Heart left ventricle (tissue), 16 donors: ENCODE data around the gene UCP1. TPM values are rescaled to one million over a fixed set of nuclear protein-coding genes. Genes with fewer than 3 reads are reported as not detected.

Experiments
- ATAC-seq, 4 donors: fragments of 200-7000 bp; cut with Tn5 transposase; one replicate each; pipeline ENCODE4 v1.9.1; 2020 to 2022; ENCODE audit warnings: moderate library complexity in 4 of 4, mild to moderate bottlenecking in 3 of 4, moderate number of reproducible peaks in 1 of 4
- DNase-seq, 5 donors: peaks; one replicate each; pipeline ENCODE4 v3.0.0-alpha.2; 2020
- H3K27ac ChIP-seq, 12 donors: fragments of 200-600 bp; sonication (generic) in 4 of 12; one replicate each; pipeline versions ENCODE4 v1.5.0 to v1.8.0; 2016 to 2022; ENCODE audit warnings: mild to moderate bottlenecking in 2 of 12
- H3K27me3 ChIP-seq, 9 donors: fragments of 200-600 bp; sonication (generic) in 2 of 9; one replicate each; pipeline versions ENCODE4 v1.5.1 to v1.8.0; 2016 to 2022; ENCODE audit warnings: mild to moderate bottlenecking in 3 of 9
- H3K36me3 ChIP-seq, 9 donors: fragments of 200-600 bp; sonication (generic) in 2 of 9; one replicate each; pipeline versions ENCODE4 v1.5.0 to v1.8.0; 2018 to 2022; ENCODE audit warnings: mild to moderate bottlenecking in 2 of 9
- H3K4me1 ChIP-seq, 12 donors: fragments of 200-600 bp; sonication (generic) in 4 of 12; one replicate each; pipeline versions ENCODE4 v1.5.0 to v1.8.0; 2016 to 2022; ENCODE audit warnings: mild to moderate bottlenecking in 3 of 12
- H3K4me3 ChIP-seq, 12 donors: fragments of 200-600 bp; sonication (generic) in 4 of 12; one replicate each; pipeline versions ENCODE4 v1.5.0 to v1.8.0; 2017 to 2022; ENCODE audit warnings: mild to moderate bottlenecking in 9 of 12, moderate library complexity in 4 of 12
- H3K9me3 ChIP-seq, 12 donors: fragments of 200-600 bp; sonication (generic) in 4 of 12; one replicate each; pipeline versions ENCODE4 v1.5.0 to v1.8.0; 2016 to 2022; ENCODE audit warnings: mild to moderate bottlenecking in 1 of 12
- POLR2A ChIP-seq, 2 donors: fragments of 450-650 bp; IDR thresholded peaks; one replicate each; pipeline ENCODE4 v1.6.1; 2017; ENCODE audit warnings: antibody characterized with exemption in 2 of 2, mild to moderate bottlenecking in 2 of 2, moderate library complexity in 2 of 2
- WGBS, 4 donors: extraction: QIAGEN DNeasy Blood & Tissue Kit in 2 of 4; methylation state at CpG; one replicate each; pipeline versions ENCODE4 v1.1.5 to v1.1.7; 2013 to 2018; 5-methylcytosine and 5-hydroxymethylcytosine counted together
- intact Hi-C, 10 donors: fragments of 100-400 bp; cut with DNase I; formaldehyde crosslinking; loops; one replicate each; pipeline versions ENCODE4 v1.11.1 to v1.14.2; 2022
- polyA plus RNA-seq, 2 donors: library from polyadenylated mRNA; stranded (reverse); fragments of 200-250 nt; gene quantifications; one replicate each; pipeline ENCODE4 v1.2.3, GENCODE V29; 2013
- total RNA-seq, 9 donors: library from RNA; depleted of rRNA in 2 of 9; stranded (reverse); fragments of >200 nt in 2 of 9; fragmentation: NEBNext Ultra II Directional in 3 of 9; extraction: Animal tissue kit (Norgen Biotek cat#: 25700) in 3 of 9; gene quantifications; one replicate each; pipeline versions ENCODE4 v1.1.0 to v1.2.4, GENCODE V29; 2016 to 2023
- TF ChIP-seq, protein P1 (sequence below), 12 donors: fragments of 200-600 bp; sonication (generic) in 4 of 12; IDR thresholded peaks; one replicate each; pipeline versions ENCODE4 v1.5.0 to v1.8.0; 2018 to 2022; ENCODE audit warnings: antibody characterized with exemption in 12 of 12, mild to moderate bottlenecking in 5 of 12
- donor health status: ischemic (EF 13 %, LVEDD 7.1; RV severe dilation, severe dysfunction).
- donor health status: healthy with polysubstance abuse.
- donor health status: DM: no; HTN: yes; CAD: no.
- donor health status: DM: no; HTN: no; CAD: no.
- donor health status: ischemic (EF 25% LVEDD 6.9; RV normal size, moderate dysfunction).
- donor health status: ischemic (EF 25% LVEDD 5.7; RV mildly dilated, moderate dysfunction).
- donor health status: healthy.
- donor health status: DM: yes; HTN: yes; CAD: no.
- donor health status: ischemic (EF 35%, LVEDD 5.7; RV mildly dilated, moderate dysfunction).
- donor health status: nonischemic (EF 11% LVEDD 7.7; RV severe dilation, severe dysfunction).
- donor health status: DM: yes; HTN: yes; CAD: no.
- donor health status: PGD.
- donor health status: ischemic (EF 29% LVEDD 5.4; RV normal size, mild dysfunction).
- donor health status: nonischemic (EF 23%, LVEDD 6.1; RV moderate dilation, normal function).

UCP1 gene
- total and polyA plus RNA-seq, 11 donors, result 0.14 TPM; not detected in 10

DNA sequence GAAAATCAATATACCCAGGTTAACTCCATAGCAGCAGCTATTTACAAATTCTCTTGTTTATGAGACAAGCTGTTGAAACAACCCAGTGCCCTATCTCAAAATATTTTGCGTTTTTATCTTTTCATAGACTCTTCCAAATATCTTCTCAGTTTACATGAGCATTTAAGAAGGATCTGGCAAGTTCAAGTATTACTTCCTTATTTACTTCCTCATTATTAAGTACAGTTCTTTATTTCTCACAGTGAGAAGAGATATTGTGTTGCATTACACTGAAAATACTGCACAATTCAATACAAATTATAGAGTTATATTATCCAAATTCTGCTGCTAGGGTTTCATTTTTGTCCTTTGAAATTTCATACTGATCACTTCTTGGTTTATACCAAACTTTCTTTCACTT, 43.6 kb upstream of the UCP1 start:
- DNase-seq (no peak), ATAC-seq (no peak)
- TF ChIP-seq, protein P1, sequence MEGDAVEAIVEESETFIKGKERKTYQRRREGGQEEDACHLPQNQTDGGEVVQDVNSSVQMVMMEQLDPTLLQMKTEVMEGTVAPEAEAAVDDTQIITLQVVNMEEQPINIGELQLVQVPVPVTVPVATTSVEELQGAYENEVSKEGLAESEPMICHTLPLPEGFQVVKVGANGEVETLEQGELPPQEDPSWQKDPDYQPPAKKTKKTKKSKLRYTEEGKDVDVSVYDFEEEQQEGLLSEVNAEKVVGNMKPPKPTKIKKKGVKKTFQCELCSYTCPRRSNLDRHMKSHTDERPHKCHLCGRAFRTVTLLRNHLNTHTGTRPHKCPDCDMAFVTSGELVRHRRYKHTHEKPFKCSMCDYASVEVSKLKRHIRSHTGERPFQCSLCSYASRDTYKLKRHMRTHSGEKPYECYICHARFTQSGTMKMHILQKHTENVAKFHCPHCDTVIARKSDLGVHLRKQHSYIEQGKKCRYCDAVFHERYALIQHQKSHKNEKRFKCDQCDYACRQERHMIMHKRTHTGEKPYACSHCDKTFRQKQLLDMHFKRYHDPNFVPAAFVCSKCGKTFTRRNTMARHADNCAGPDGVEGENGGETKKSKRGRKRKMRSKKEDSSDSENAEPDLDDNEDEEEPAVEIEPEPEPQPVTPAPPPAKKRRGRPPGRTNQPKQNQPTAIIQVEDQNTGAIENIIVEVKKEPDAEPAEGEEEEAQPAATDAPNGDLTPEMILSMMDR (IDR thresholded peaks at IDR 0.05), result no peak
- intact Hi-C loops, result loop anchor here in 5 of 10 donors (5.0 kb wide), 3 partner anchors 240 to 255 kb away; no protein-coding TSS in a partner anchor
- Histone ChIP-seq H3K9me3 (no peaks in the 10 kb centered on the region), H3K27me3 (no peaks in the 10 kb centered on the region), H3K4me3 (no peak overlapping the region), H3K27ac (no peak overlapping the region), H3K4me1 (peaks cover 0 to 15% (median 0%) of the 10 kb centered on the region in 12 donors), H3K36me3 (no peaks in the 10 kb centered on the region)
- 48 to 55% (median 52%) methylated on average over 1 of the region's 1 CpG for WGBS, 4 donors

DNA sequence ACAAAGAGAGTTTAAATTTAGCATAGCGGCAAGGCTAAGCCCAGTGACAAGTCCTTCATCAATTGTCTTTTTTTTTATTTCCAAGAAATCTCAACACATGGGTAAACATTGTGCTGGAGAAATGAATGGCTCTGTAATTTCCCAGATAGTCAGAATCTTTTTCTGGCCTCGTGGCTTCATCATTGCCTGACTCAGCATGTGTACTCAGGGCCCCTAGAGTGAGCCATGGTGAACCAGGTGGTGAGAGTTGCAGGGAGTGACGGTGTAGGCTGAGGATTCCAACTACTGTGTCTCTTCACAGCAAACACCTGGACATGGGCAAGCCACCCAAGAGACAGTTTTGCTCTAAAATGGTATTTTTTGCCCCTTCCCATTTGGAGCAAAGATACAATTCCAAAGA, 43.1 kb upstream of the UCP1 start:
- H3K27me3 ChIP-seq, result no peaks in the 10 kb centered on the region
- no peak for ATAC-seq

DNA sequence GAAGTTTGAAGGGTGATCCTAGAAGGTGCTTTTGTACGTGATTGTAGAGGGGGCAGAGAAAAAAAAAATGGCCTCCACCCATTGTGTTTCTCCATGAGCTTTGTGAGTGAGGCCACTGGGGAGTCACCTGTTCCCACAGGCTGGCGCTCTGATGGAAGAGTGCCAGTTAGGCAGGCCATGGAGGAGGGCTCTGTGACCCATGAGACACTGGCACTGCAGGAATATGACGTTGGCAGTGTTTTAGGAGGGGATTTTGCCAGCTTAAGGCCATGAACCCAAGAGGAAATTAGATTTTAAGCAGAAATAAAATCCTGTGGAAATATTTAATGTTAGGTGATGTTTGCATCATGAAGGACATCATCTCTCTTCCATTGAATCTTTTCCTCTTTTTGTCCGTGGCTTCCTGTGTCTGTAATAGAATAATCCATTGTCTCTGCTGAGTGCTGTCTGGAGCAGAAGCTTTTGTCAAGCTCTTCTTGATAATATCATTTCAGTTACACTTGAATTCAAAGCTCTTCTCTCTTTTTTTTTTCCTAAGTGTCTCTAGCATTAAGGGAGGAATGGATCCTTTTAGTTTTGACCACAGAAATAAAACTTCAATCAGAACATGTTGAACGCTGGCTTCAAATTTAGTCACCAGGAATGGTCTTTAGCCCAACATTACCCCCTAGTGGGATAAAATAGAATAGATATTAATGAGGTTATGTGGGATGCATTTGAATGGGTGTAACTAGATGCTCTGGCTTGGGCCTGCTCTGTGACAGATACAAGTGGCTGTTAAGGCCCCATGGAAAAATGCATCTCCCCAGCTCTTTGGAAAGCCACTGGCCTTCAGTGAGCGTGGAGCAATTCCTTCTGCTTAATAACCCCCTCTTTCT, 41.0 kb upstream of the UCP1 start:
- intact Hi-C loops, result loop anchor here in 9 of 10 donors (2.0 to 10.0 kb wide), 8 partner anchors 85 to 252 kb away; partner anchors contain the start of gene ELMOD2 (in 3 of the 9)
- no peaks in the 10 kb centered on the region for H3K36me3 ChIP-seq
- ATAC-seq (peak; percentile 40 to 88 (median 82)), DNase-seq (peak in 4 of 5 donors; percentile 28 to 57 (median 42))
- 24 to 33% (median 27%) methylated on average over 6 of the region's 6 CpGs for WGBS, 4 donors
- H3K4me1 ChIP-seq, result peaks cover 0 to 15% (median 0%) of the 10 kb centered on the region in 12 donors
- peak overlapping the region in 10 of 12 donors; percentile 7 to 50 (median 33) for H3K27ac ChIP-seq
- no peaks in the 10 kb centered on the region for H3K9me3 ChIP-seq
- no peak for TF ChIP-seq POLR2A (IDR thresholded peaks at IDR 0.05)
- TF ChIP-seq, protein P1 (IDR thresholded peaks at IDR 0.05), result peak; percentile 34 to 74 (median 64)
- H3K27me3 ChIP-seq, result no peaks in the 10 kb centered on the region
- no peak overlapping the region for H3K4me3 ChIP-seq

More for the DNA sequence above, 43.1 kb upstream of the UCP1 start:
- DNase-seq, result no peak
- H3K4me1 ChIP-seq, result peaks cover 0 to 15% (median 0%) of the 10 kb centered on the region in 12 donors
- TF ChIP-seq, protein P1 (IDR thresholded peaks at IDR 0.05), result no peak
- TF ChIP-seq POLR2A (IDR thresholded peaks at IDR 0.05), result no peak
- 79 to 87% (median 85%) methylated on average over 3 of the region's 3 CpGs for WGBS, 4 donors
- no peaks in the 10 kb centered on the region for H3K9me3 ChIP-seq
- no peak overlapping the region for H3K4me3 ChIP-seq
- H3K27ac ChIP-seq, result no peak overlapping the region
- no peaks in the 10 kb centered on the region for H3K36me3 ChIP-seq
- intact Hi-C loops, result loop anchor here in 9 of 10 donors (2.0 to 5.0 kb wide), 6 partner anchors 87 to 255 kb away; partner anchors contain the start of gene ELMOD2 (in 1 of the 9)

DNA sequence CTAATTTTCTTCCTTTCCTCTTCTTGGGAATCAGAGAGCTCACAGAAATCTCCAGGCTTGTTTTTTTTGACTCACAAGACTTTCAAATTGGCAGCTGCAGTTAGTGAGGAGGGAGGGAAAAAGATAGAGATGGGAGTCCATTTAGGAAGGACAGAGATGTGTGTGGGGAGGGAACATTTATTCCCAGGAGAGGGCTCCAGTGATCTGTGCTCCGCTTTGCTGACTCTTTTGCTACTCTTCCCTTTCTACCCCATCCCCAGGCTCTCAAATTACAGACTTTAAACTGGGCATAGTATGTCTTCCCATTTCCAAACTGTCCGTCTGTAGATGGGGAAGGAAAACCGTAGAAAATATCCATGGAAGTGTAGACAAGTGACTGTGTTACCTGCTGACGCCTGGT, 39.1 kb upstream of the UCP1 start:
- no peak for DNase-seq
- intact Hi-C loops, result loop anchor here in 3 of 10 donors (2.0 to 10.0 kb wide), 4 partner anchors 83 to 247 kb away; partner anchors contain the start of gene ELMOD2 (in 2 of the 3)

More for the DNA sequence above, 39.1 kb upstream of the UCP1 start:
- Histone ChIP-seq H3K36me3 (no peaks in the 10 kb centered on the region), H3K27me3 (no peaks in the 10 kb centered on the region), H3K4me3 (no peak overlapping the region), H3K4me1 (peaks cover 0 to 26% (median 5%) of the 10 kb centered on the region in 12 donors), H3K27ac (no peak overlapping the region), H3K9me3 (no peaks in the 10 kb centered on the region)
- TF ChIP-seq, protein P1 (IDR thresholded peaks at IDR 0.05), result no peak
- TF ChIP-seq POLR2A (IDR thresholded peaks at IDR 0.05), result no peak
- 79 to 87% (median 86%) methylated on average over 4 of the region's 4 CpGs for WGBS, 4 donors
- no peak for ATAC-seq
